Skeletal muscle tissue (tissue), 4 donors: ENCODE data around the gene WRNIP1. TPM values are rescaled to one million over a fixed set of nuclear protein-coding genes. Genes with fewer than 3 reads are reported as not detected.
A peak's percentile ranks its signal among the peaks of the same experiment; 100 is the strongest.

Experiments used
- H3K27ac ChIP-seq: one replicate; pipeline ENCODE4 v1.7.0; 2013; ENCODE audit warnings: mild to moderate bottlenecking, low read depth, low read length, inconsistent platforms
- H3K27me3 ChIP-seq, 3 donors: one replicate each; pipeline ENCODE4 v1.7.0; 2013; ENCODE audit warnings: low read length in 3 of 3; ENCODE audit not compliant: control insufficient read depth in 3 of 3, insufficient read depth in 3 of 3
- H3K36me3 ChIP-seq, 3 donors: one replicate each; pipeline ENCODE4 v1.7.0; 2013; ENCODE audit warnings: low read length in 3 of 3; ENCODE audit not compliant: control insufficient read depth in 3 of 3, insufficient read depth in 3 of 3
- H3K4me1 ChIP-seq, 3 donors: one replicate each; pipeline ENCODE4 v1.7.0; 2013; ENCODE audit warnings: low read length in 3 of 3, mild to moderate bottlenecking in 3 of 3; ENCODE audit not compliant: control insufficient read depth in 3 of 3, insufficient read depth in 3 of 3
- H3K4me3 ChIP-seq, 3 donors: one replicate each; pipeline ENCODE4 v1.7.0; 2013; ENCODE audit warnings: low read length in 3 of 3
- H3K9ac ChIP-seq, 3 donors: one replicate each; pipeline ENCODE4 v1.7.0; 2013; ENCODE audit warnings: low read length in 3 of 3, mild to moderate bottlenecking in 3 of 3, moderate library complexity in 2 of 3, low read depth in 1 of 3
- H3K9me3 ChIP-seq, 3 donors: one replicate each; pipeline ENCODE4 v1.7.0; 2013; ENCODE audit warnings: low read length in 3 of 3; ENCODE audit not compliant: control insufficient read depth in 3 of 3
- total RNA-seq: library from RNA; depleted of rRNA; stranded (reverse); fragments of >200 nt; gene quantifications from one replicate; pipeline ENCODE4 v1.2.3, GENCODE V29; 2014
- donor health status: Osteomylitis.

Gene WRNIP1
- total RNA-seq, 1 donor from 2014 or later: 27.7 TPM

- no peaks in the 10 kb centered on the region for H3K9me3 ChIP-seq
- H3K4me3 ChIP-seq: peak within 1 kb of the TSS; percentile 30 to 61 (median 53)
- peaks cover 3 to 24% (median 14%) of the 10 kb centered on the region in 3 donors for H3K4me1 ChIP-seq
- no peaks in the 10 kb centered on the region for H3K36me3 ChIP-seq
- no peak within 1 kb of the TSS for H3K27ac ChIP-seq
- no peaks in the 10 kb centered on the region for H3K27me3 ChIP-seq
- H3K9ac ChIP-seq: peak within 1 kb of the TSS in 1 of 3 donors; percentile 46
These were observed 14.4 kb upstream of the WRNIP1 start, which contains the start of gene MYLK4 for GRCh38 chr6:2750832-2751231. Gene MYLK4, minus strand, starts transcription at chr6:2750922. Its CDS starts 1,628 bp downstream, at chr6:2749294.

- no peaks in the 10 kb centered on the region for H3K27me3 ChIP-seq
- H3K4me3 ChIP-seq: no peak overlapping the region
- peaks cover 5 to 20% (median 15%) of the 10 kb centered on the region in 3 donors for H3K4me1 ChIP-seq
- H3K36me3 ChIP-seq: no peaks in the 10 kb centered on the region
- no peaks in the 10 kb centered on the region for H3K9me3 ChIP-seq
- H3K27ac ChIP-seq: no peak overlapping the region
- H3K9ac ChIP-seq: no peak overlapping the region
These were observed 13.3 kb upstream of the WRNIP1 start for GRCh38 chr6:2751871-2752270.

GRCh38 chr6:2752477-2753109 lies 12.6 kb upstream of the WRNIP1 start:
- Histone ChIP-seq H3K4me1 (peaks cover 3 to 19% (median 16%) of the 10 kb centered on the region in 3 donors), H3K9ac (no peak overlapping the region), H3K4me3 (no peak overlapping the region), H3K27me3 (no peaks in the 10 kb centered on the region), H3K9me3 (no peaks in the 10 kb centered on the region), H3K27ac (no peak overlapping the region), H3K36me3 (no peaks in the 10 kb centered on the region)

- H3K27ac ChIP-seq: no peak overlapping the region
- no peaks in the 10 kb centered on the region for H3K9me3 ChIP-seq
- no peaks in the 10 kb centered on the region for H3K27me3 ChIP-seq
- H3K36me3 ChIP-seq: no peaks in the 10 kb centered on the region
- no peak overlapping the region for H3K4me3 ChIP-seq
- H3K9ac ChIP-seq: no peak overlapping the region
- H3K4me1 ChIP-seq: peaks cover 3 to 17% (median 16%) of the 10 kb centered on the region in 3 donors
These were observed 12.1 kb upstream of the WRNIP1 start for GRCh38 chr6:2753110-2753489.

GRCh38 chr6:2753743-2754142 lies 11.4 kb upstream of the WRNIP1 start:
- no peak overlapping the region for H3K4me3 ChIP-seq
- H3K27me3 ChIP-seq: no peaks in the 10 kb centered on the region
- no peaks in the 10 kb centered on the region for H3K9me3 ChIP-seq
- no peak overlapping the region for H3K9ac ChIP-seq
- H3K4me1 ChIP-seq: peaks cover 3 to 16% (median 12%) of the 10 kb centered on the region in 3 donors
- no peak overlapping the region for H3K27ac ChIP-seq
- no peaks in the 10 kb centered on the region for H3K36me3 ChIP-seq

GRCh38 chr6:2754393-2754792 lies 10.8 kb upstream of the WRNIP1 start:
- Histone ChIP-seq H3K4me3 (no peak overlapping the region), H3K4me1 (peaks cover 3 to 16% (median 12%) of the 10 kb centered on the region in 3 donors), H3K27ac (no peak overlapping the region), H3K9ac (no peak overlapping the region), H3K36me3 (no peaks in the 10 kb centered on the region), H3K27me3 (no peaks in the 10 kb centered on the region), H3K9me3 (no peaks in the 10 kb centered on the region)

- Histone ChIP-seq H3K4me1 (peaks cover 3 to 14% (median 8%) of the 10 kb centered on the region in 3 donors), H3K9ac (no peak overlapping the region), H3K36me3 (no peaks in the 10 kb centered on the region), H3K9me3 (no peaks in the 10 kb centered on the region), H3K4me3 (no peak overlapping the region), H3K27ac (no peak overlapping the region), H3K27me3 (no peaks in the 10 kb centered on the region)
These were observed 10.3 kb upstream of the WRNIP1 start for GRCh38 chr6:2754911-2755310.

- Histone ChIP-seq H3K27ac (no peak overlapping the region), H3K27me3 (no peaks in the 10 kb centered on the region), H3K36me3 (no peaks in the 10 kb centered on the region), H3K9me3 (no peaks in the 10 kb centered on the region), H3K4me1 (peaks cover 3 to 14% (median 8%) of the 10 kb centered on the region in 3 donors), H3K9ac (no peak overlapping the region), H3K4me3 (no peak overlapping the region)
These were observed 9.7 kb upstream of the WRNIP1 start for GRCh38 chr6:2755456-2755855.

- H3K9ac ChIP-seq: no peak overlapping the region
- H3K36me3 ChIP-seq: no peaks in the 10 kb centered on the region
- no peaks in the 10 kb centered on the region for H3K27me3 ChIP-seq
- H3K9me3 ChIP-seq: no peaks in the 10 kb centered on the region
- no peak overlapping the region for H3K27ac ChIP-seq
- peaks cover 3 to 14% (median 8%) of the 10 kb centered on the region in 3 donors for H3K4me1 ChIP-seq
- no peak overlapping the region for H3K4me3 ChIP-seq
These were observed 9.0 kb upstream of the WRNIP1 start for GRCh38 chr6:2756241-2756640.

- H3K9me3 ChIP-seq: no peaks in the 10 kb centered on the region
- peaks cover 3 to 14% (median 8%) of the 10 kb centered on the region in 3 donors for H3K4me1 ChIP-seq
- no peaks in the 10 kb centered on the region for H3K27me3 ChIP-seq
- no peak overlapping the region for H3K27ac ChIP-seq
- H3K9ac ChIP-seq: no peak overlapping the region
- no peaks in the 10 kb centered on the region for H3K36me3 ChIP-seq
- H3K4me3 ChIP-seq: no peak overlapping the region
These were observed 8.4 kb upstream of the WRNIP1 start for GRCh38 chr6:2756687-2757224.
